Measurements from ENCODE around the gene NKAIN2. TPM values are rescaled to one million over a fixed set of nuclear protein-coding genes. Genes with fewer than 3 reads are reported as not detected.

The NKAIN2 gene
- total and polyA plus RNA-seq, 9 of the 15 experiments (the other 6 are each of a cell fraction or from before 2014, with no cell fraction given): not detected

- TF ChIP-seq SIN3A (IDR thresholded peaks at IDR 0.05; ENCODE audit: borderline replicate concordance in 2 of 2, control insufficient read depth in 1 of 2, low read depth in 2 of 2, low read length in 2 of 2) (no peak), ZBTB9 (CRISPR knock-in tag; IDR thresholded peaks at IDR 0.05) (no peak), TEAD2 (tag; IDR thresholded peaks at IDR 0.05) (no peak), ATF1 (CRISPR knock-in tag; IDR thresholded peaks at IDR 0.05) (no peak), ATF1 (tag; IDR thresholded peaks at IDR 0.05) (no peak), PHTF2 (CRISPR knock-in tag; IDR thresholded peaks at IDR 0.05) (no peak), HMGXB4 (CRISPR knock-in tag; IDR thresholded peaks at IDR 0.05) (no peak), GABPA (tag; conservative IDR thresholded peaks at IDR 0.05; ENCODE audit: low read depth) (no peak), HMG20B (CRISPR knock-in tag; IDR thresholded peaks at IDR 0.05) (no peak), TRIM24 (IDR thresholded peaks at IDR 0.05) (no peak), SETDB1 (IDR thresholded peaks at IDR 0.05; ENCODE audit: low read length) (no peak), CBX5 (IDR thresholded peaks at IDR 0.05; ENCODE audit: borderline replicate concordance, low read depth) (no peak), SIN3B (IDR thresholded peaks at IDR 0.05; ENCODE audit: low read depth) (no peak), E2F3 (CRISPR knock-in tag; IDR thresholded peaks at IDR 0.05) (no peak), RAD21 (CRISPR knock-in tag; conservative IDR thresholded peaks at IDR 0.05 in 1 of 2, IDR thresholded peaks at IDR 0.05 in 1 of 2) (no peak), SPI1 (IDR thresholded peaks at IDR 0.05; ENCODE audit: borderline replicate concordance, low read depth, low read length) (no peak), HDAC1 (IDR thresholded peaks at IDR 0.05) (no peak), MBD1 (CRISPR knock-in tag; IDR thresholded peaks at IDR 0.05) (no peak)
Observed at GRCh38 chr6:124661097-124661661, 857.5 kb downstream of the NKAIN2 start (continued).
